Measurements from ENCODE around the gene SOAT2.

GRCh38 chr12:53060064-53060720, 43.1 kb upstream of the SOAT2 start:
- TF ChIP-seq CTCF (IDR thresholded peaks at IDR 0.05), result no peak
- TF ChIP-seq POLR2AphosphoS5 (IDR thresholded peaks at IDR 0.05), result no peak

All from gastroesophageal sphincter (tissue), 3 donors.